HepG2 (cell line): ENCODE results near the gene CHD9. TPM values are rescaled to one million over a fixed set of nuclear protein-coding genes. Genes with fewer than 3 reads are reported as not detected.

Experiments used
- ATAC-seq: fragments of 200-7000 bp; cut with Tn5 transposase; 3 replicates; pipeline ENCODE4 v1.9.1; 2020; ENCODE audit warnings: mild to moderate bottlenecking, moderate library complexity
- BruUV-seq: library from RNA; stranded (reverse); fragments of 400-500 nt; replicated peaks from 2 replicates; lab custom pipeline; 2021; lab: Mats Ljungman, UMichigan
- CTCF ChIA-PET: fragments of 300-600 bp; formaldehyde crosslinking; extraction: SDS; loops from one replicate; lab custom pipeline; 2021; ENCODE audit warnings: low total read pairs, inconsistent platforms, low intra/inter-chr PET ratio; lab: Yijun Ruan, JAX
- POLR2A ChIA-PET: fragments of 350-600 bp; sonication (Branson Sonifier 250); formaldehyde crosslinking; loops from one replicate; lab custom pipeline; 2020; ENCODE audit warnings: antibody characterized with exemption, inconsistent platforms; lab: Yijun Ruan, JAX
- DNase-seq: peaks from one replicate; pipeline ENCODE4 v3.0.0-alpha.2; 2015; ENCODE audit warnings: low spot score
- FAIRE-seq: peaks from 3 replicates; lab custom pipeline; 2011; peaks lifted over from hg19 to GRCh38; lab: Jason Lieb, UNC
- H2AFZ ChIP-seq: one replicate; pipeline ENCODE4 v1.6.1; 2011; ENCODE audit warnings: low read length, inconsistent platforms
- H3K27ac ChIP-seq: fragments of 300-600 bp; 3 replicates; pipeline ENCODE4 v1.8.0; 2011; ENCODE audit warnings: mixed run types, mild to moderate bottlenecking, mixed read lengths, low read length, inconsistent platforms; ENCODE audit not compliant: insufficient read depth; ENCODE audit errors: extremely low read length
- H3K27me3 ChIP-seq, 2 experiments: fragments of 200-600 bp in 1 of 2; 2 replicates in 1 of 2; 3 replicates in 1 of 2; pipeline versions ENCODE4 v1.6.0 to v1.8.0; 2011; ENCODE audit warnings: low read length in 2 of 2, mild to moderate bottlenecking in 2 of 2, moderate library complexity in 2 of 2, inconsistent platforms in 1 of 2; ENCODE audit not compliant: insufficient read depth in 2 of 2, control insufficient read depth in 1 of 2
- H3K36me3 ChIP-seq, 2 experiments: fragments of 200-600 bp in 1 of 2; replicated peaks in 1 of 2; 2 replicates in 1 of 2; 3 replicates in 1 of 2; pipeline versions ENCODE4 v1.5.1 to v1.8.0; 2011; ENCODE audit warnings: low read length in 2 of 2, inconsistent platforms in 1 of 2; ENCODE audit not compliant: insufficient read depth in 2 of 2, control insufficient read depth in 1 of 2
- H3K4me1 ChIP-seq: 2 replicates; pipeline ENCODE4 v1.5.1; 2012; ENCODE audit warnings: low read length, inconsistent platforms; ENCODE audit not compliant: insufficient read depth
- H3K4me2 ChIP-seq: 2 replicates; pipeline ENCODE4 v1.6.0; 2011; ENCODE audit warnings: low read depth, low read length, inconsistent platforms
- H3K4me3 ChIP-seq, 3 experiments: fragments of 200-600 bp in 1 of 3; sonication (generic), shearing (Covaris generic) in 1 of 3; replicated peaks in 1 of 3; 2 replicates each; pipeline ENCODE4 v1.5.1; 2011 to 2016; ENCODE audit warnings: low read length in 3 of 3, inconsistent platforms in 2 of 3, low read depth in 2 of 3, mild to moderate bottlenecking in 2 of 3, control low read depth in 1 of 3, mixed read lengths in 1 of 3; ENCODE audit not compliant: insufficient read depth in 1 of 3
- H3K79me2 ChIP-seq: one replicate; pipeline ENCODE4 v1.6.1; 2011; ENCODE audit warnings: low read length, inconsistent platforms; ENCODE audit not compliant: insufficient read depth
- H3K9ac ChIP-seq: 2 replicates; pipeline ENCODE4 v1.6.0; 2011; ENCODE audit warnings: mild to moderate bottlenecking, low read depth, low read length, inconsistent platforms; ENCODE audit not compliant: insufficient read depth
- H3K9me3 ChIP-seq: 2 replicates; pipeline ENCODE4 v1.5.1; 2012; ENCODE audit warnings: mild to moderate bottlenecking, low read length
- H4K20me1 ChIP-seq: 2 replicates; pipeline ENCODE4 v1.6.0; 2011; ENCODE audit warnings: inconsistent platforms, mild to moderate bottlenecking, low read length, moderate library complexity; ENCODE audit not compliant: insufficient read depth
- DZIP1 ChIP-seq: sonication (generic); formaldehyde crosslinking; IDR thresholded peaks from 2 replicates; pipeline ENCODE4 v1.5.0; 2020; ENCODE audit warnings: mild to moderate bottlenecking, missing genetic modification reagents
- GTF2F1 ChIP-seq: fragments of 150-350 bp; IDR thresholded peaks from 2 replicates; pipeline ENCODE4 v1.6.1; 2014; ENCODE audit warnings: low read length
- PRPF4 ChIP-seq: fragments of 200-400 bp; formaldehyde crosslinking; IDR thresholded peaks from 2 replicates; pipeline ENCODE4 v1.6.1; 2016; ENCODE audit warnings: low read length, low read depth; ENCODE audit not compliant: poor library complexity, severe bottlenecking
- RORA ChIP-seq: sonication (generic); formaldehyde crosslinking; IDR thresholded peaks from 2 replicates; pipeline ENCODE4 v1.5.0; 2020; ENCODE audit warnings: mild to moderate bottlenecking, missing genetic modification reagents, moderate library complexity
- SRSF4 ChIP-seq: fragments of 200-400 bp; formaldehyde crosslinking; IDR thresholded peaks from one replicate; pipeline ENCODE4 v1.6.1; 2018; ENCODE audit warnings: mild to moderate bottlenecking, low read depth, low read length, moderate library complexity; ENCODE audit not compliant: poor library complexity, severe bottlenecking
- ZBTB7A ChIP-seq: sonication (generic); formaldehyde crosslinking; IDR thresholded peaks from 2 replicates; pipeline ENCODE4 v1.8.0; 2022; ENCODE audit warnings: mild to moderate bottlenecking, missing genetic modification reagents
- ZNF232 ChIP-seq: sonication (generic); formaldehyde crosslinking; IDR thresholded peaks from 2 replicates; pipeline ENCODE4 v1.4.0; 2020; ENCODE audit warnings: missing genetic modification reagents, borderline replicate concordance
- ZNF234 ChIP-seq: sonication (generic); formaldehyde crosslinking; conservative IDR thresholded peaks from 2 replicates; pipeline ENCODE4 v1.5.1; 2020; ENCODE audit warnings: mild to moderate bottlenecking, missing genetic modification reagents
- WGBS: methylation state at CpG from one replicate; pipeline ENCODE4 v1.1.6; 2017; ENCODE audit warnings: low lambda C conversion rate; 5-methylcytosine and 5-hydroxymethylcytosine counted together
- in situ Hi-C: cut with HindIII; loops from 2 replicates; pipeline ENCODE4 v1.10.0; 2017; ENCODE audit warnings: low pct_unique_long_range_greater_than_20kb; ENCODE audit not compliant: extremely low pct_ligation_motif_present
- intact Hi-C: fragments of 100-400 bp; cut with micrococcal nuclease; formaldehyde crosslinking; loops from one replicate; pipeline ENCODE4 v1.10.0; 2022; ENCODE audit not compliant: unreplicated experiment
- polyA plus RNA-seq, 8 experiments: library from polyadenylated mRNA; depleted of rRNA in 3 of 8; stranded (reverse) in 7 of 8; unstranded in 1 of 8; fragments of >200 nt; fragmentation: Illumina TruSeq in 4 of 8; extraction: Trizol in 4 of 8; gene quantifications; 2 replicates each; pipeline versions ENCODE4 v1.2.1 to v1.2.3, GENCODE V29; 2011 to 2016; ENCODE audit warnings: low read depth in 4 of 8, missing spikeins in 1 of 8, mixed read lengths in 1 of 8; ENCODE audit not compliant: insufficient read depth in 1 of 8
- total RNA-seq, 5 experiments: library from RNA; depleted of rRNA; stranded (reverse); fragments of >200 nt; fragmentation: Illumina TruSeq; extraction: Trizol; gene quantifications; 2 replicates each; pipeline ENCODE4 v1.2.3, GENCODE V29; 2016; ENCODE audit warnings: low read depth in 1 of 5
- TF ChIP-seq, protein P1 (sequence below), 2 experiments: sonication (generic) in 1 of 2; formaldehyde crosslinking in 1 of 2; IDR thresholded peaks; 2 replicates each; pipeline versions ENCODE4 v1.4.0 to v1.6.1; 2016 to 2020; ENCODE audit warnings: borderline replicate concordance in 1 of 2, low read depth in 1 of 2, mild to moderate bottlenecking in 1 of 2, missing genetic modification reagents in 1 of 2

CHD9 gene
- total and polyA plus RNA-seq, 2 of the 13 experiments (the other 11 are each of a cell fraction or from before 2014, with no cell fraction given) = 23.4 to 27.7 TPM

- no peaks in the 10 kb centered on the region for H3K9me3 ChIP-seq
- no peaks in the 10 kb centered on the region for H3K4me1 ChIP-seq
- no TSS peak for BruUV-seq
- H3K4me2 ChIP-seq = no peak overlapping the region
- TF ChIP-seq ZNF234 (CRISPR knock-in tag) = no peak
- TF ChIP-seq, all 625 proteins: peak for 0
- WGBS = 95% methylated on average over 2 of the region's 2 CpGs
- ChIA-PET POLR2A (no interaction called here), CTCF (no interaction called here)
- intact Hi-C loops = no loop called here
- in situ Hi-C loops = no loop called here
- DNase-seq (no peak), ATAC-seq (no peak), FAIRE-seq (no peak)
- peaks cover 2 to 9% of the 10 kb centered on the region in 2 experiments; a peak in 3 of 5 replicates for H3K36me3 ChIP-seq
- no peaks in the 10 kb centered on the region for H3K27me3 ChIP-seq
- no peaks in the 10 kb centered on the region for H3K79me2 ChIP-seq
- H3K9ac ChIP-seq = no peak overlapping the region
- H3K27ac ChIP-seq = no peak overlapping the region
- no peaks in the 10 kb centered on the region for H4K20me1 ChIP-seq
- H2AFZ ChIP-seq = no peak overlapping the region
- H3K4me3 ChIP-seq = no peak overlapping the region
These were observed 158.8 kb downstream of the CHD9 start for GRCh38 chr16:53213542-53213941.

- WGBS = 59% methylated on average over 2 of the region's 2 CpGs
- CTCF ChIA-PET = no interaction called here
- TF ChIP-seq DZIP1 (CRISPR knock-in tag) (no peak), ZNF232 (no peak), GTF2F1 (no peak), SRSF4 (no peak), PRPF4 (no peak), RORA (CRISPR knock-in tag) (no peak), ZBTB7A (CRISPR knock-in tag) (no peak)
- TF ChIP-seq, protein P1, sequence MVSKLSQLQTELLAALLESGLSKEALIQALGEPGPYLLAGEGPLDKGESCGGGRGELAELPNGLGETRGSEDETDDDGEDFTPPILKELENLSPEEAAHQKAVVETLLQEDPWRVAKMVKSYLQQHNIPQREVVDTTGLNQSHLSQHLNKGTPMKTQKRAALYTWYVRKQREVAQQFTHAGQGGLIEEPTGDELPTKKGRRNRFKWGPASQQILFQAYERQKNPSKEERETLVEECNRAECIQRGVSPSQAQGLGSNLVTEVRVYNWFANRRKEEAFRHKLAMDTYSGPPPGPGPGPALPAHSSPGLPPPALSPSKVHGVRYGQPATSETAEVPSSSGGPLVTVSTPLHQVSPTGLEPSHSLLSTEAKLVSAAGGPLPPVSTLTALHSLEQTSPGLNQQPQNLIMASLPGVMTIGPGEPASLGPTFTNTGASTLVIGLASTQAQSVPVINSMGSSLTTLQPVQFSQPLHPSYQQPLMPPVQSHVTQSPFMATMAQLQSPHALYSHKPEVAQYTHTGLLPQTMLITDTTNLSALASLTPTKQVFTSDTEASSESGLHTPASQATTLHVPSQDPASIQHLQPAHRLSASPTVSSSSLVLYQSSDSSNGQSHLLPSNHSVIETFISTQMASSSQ (IDR thresholded peaks at IDR 0.05; ENCODE audit: low read depth) = no peak
- TF ChIP-seq, protein P1 (CRISPR knock-in tag; IDR thresholded peaks at IDR 0.05; ENCODE audit: borderline replicate concordance) = no peak
These were observed 162.0 kb downstream of the CHD9 start for GRCh38 chr16:53216798-53217197.

More at GRCh38 chr16:53216798-53217197, 162.0 kb downstream of the CHD9 start:
- Histone ChIP-seq H4K20me1 (no peaks in the 10 kb centered on the region), H3K36me3 (peaks cover 0 to 4% of the 10 kb centered on the region in 2 experiments; a peak in 3 of 5 replicates), H3K9me3 (no peaks in the 10 kb centered on the region), H3K4me2 (no peak overlapping the region), H3K79me2 (no peaks in the 10 kb centered on the region), H3K27me3 (no peaks in the 10 kb centered on the region), H3K4me3 (no peak overlapping the region), H3K27ac (no peak overlapping the region), H3K9ac (no peak overlapping the region), H2AFZ (no peak overlapping the region), H3K4me1 (no peaks in the 10 kb centered on the region)
- DNase-seq (no peak), FAIRE-seq (no peak), ATAC-seq (no peak)
- in situ Hi-C loops = no loop called here
- BruUV-seq = no TSS peak
- intact Hi-C loops = no loop called here
- POLR2A ChIA-PET = no interaction called here
